RWPE1 (cell line): Measurements from ENCODE around the gene HTR7.
"Not testable (repeated sequence)": the region's sequence is repeated elsewhere in the genome, so short reads cannot be mapped to it uniquely, and the experiment has no call there.

Experiments used
- CTCF ChIA-PET: fragments of 350-600 bp; sonication (Branson Sonifier 250); formaldehyde crosslinking; extraction: SDS; loops from one replicate; lab custom pipeline; 2021; lab: Yijun Ruan, JAX
- POLR2A ChIA-PET: fragments of 400-600 bp; formaldehyde crosslinking; extraction: SDS; loops from one replicate; lab custom pipeline; 2020; ENCODE audit warnings: antibody characterized with exemption; ENCODE audit not compliant: low non-redundant PET; lab: Yijun Ruan, JAX
- DNase-seq: peaks from one replicate; pipeline ENCODE4 v3.0.0; 2012; ENCODE audit warnings: low spot score
- H3K27ac ChIP-seq: fragments of 450-650 bp; 2 replicates; pipeline ENCODE4 v1.5.1; 2017
- TF ChIP-seq, protein P1 (sequence below): fragments of 450-650 bp; conservative IDR thresholded peaks from 2 replicates; pipeline ENCODE4 v1.5.1; 2017; ENCODE audit warnings: low read depth, mild to moderate bottlenecking

The HTR7 gene

GRCh38 chr10:90817128-90817889 lies 40.5 kb downstream of the HTR7 start:
- DNase-seq, result peak; percentile 80
- TF ChIP-seq, protein P1, sequence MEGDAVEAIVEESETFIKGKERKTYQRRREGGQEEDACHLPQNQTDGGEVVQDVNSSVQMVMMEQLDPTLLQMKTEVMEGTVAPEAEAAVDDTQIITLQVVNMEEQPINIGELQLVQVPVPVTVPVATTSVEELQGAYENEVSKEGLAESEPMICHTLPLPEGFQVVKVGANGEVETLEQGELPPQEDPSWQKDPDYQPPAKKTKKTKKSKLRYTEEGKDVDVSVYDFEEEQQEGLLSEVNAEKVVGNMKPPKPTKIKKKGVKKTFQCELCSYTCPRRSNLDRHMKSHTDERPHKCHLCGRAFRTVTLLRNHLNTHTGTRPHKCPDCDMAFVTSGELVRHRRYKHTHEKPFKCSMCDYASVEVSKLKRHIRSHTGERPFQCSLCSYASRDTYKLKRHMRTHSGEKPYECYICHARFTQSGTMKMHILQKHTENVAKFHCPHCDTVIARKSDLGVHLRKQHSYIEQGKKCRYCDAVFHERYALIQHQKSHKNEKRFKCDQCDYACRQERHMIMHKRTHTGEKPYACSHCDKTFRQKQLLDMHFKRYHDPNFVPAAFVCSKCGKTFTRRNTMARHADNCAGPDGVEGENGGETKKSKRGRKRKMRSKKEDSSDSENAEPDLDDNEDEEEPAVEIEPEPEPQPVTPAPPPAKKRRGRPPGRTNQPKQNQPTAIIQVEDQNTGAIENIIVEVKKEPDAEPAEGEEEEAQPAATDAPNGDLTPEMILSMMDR, result no peak
- ChIA-PET CTCF (interaction anchor here (1.8 kb wide), 1 partner anchor 41 kb away, joined by 4 read pairs; the partner anchor contains the start of gene HTR7), POLR2A (no interaction called here)
- peak overlapping the region; percentile 57; the same call in 1 of the 2 replicates for H3K27ac ChIP-seq

- TF ChIP-seq, protein P1, result no peak
- ChIA-PET POLR2A (no interaction called here), CTCF (interaction anchor here (1.8 kb wide), 1 partner anchor 41 kb away, joined by 4 read pairs; the partner anchor contains the start of gene HTR7)
- no peak for DNase-seq
- H3K27ac ChIP-seq, result no peak overlapping the region; the same call in 1 of the 2 replicates
These were observed 41.4 kb downstream of the HTR7 start for GRCh38 chr10:90816466-90816865.

DNA sequence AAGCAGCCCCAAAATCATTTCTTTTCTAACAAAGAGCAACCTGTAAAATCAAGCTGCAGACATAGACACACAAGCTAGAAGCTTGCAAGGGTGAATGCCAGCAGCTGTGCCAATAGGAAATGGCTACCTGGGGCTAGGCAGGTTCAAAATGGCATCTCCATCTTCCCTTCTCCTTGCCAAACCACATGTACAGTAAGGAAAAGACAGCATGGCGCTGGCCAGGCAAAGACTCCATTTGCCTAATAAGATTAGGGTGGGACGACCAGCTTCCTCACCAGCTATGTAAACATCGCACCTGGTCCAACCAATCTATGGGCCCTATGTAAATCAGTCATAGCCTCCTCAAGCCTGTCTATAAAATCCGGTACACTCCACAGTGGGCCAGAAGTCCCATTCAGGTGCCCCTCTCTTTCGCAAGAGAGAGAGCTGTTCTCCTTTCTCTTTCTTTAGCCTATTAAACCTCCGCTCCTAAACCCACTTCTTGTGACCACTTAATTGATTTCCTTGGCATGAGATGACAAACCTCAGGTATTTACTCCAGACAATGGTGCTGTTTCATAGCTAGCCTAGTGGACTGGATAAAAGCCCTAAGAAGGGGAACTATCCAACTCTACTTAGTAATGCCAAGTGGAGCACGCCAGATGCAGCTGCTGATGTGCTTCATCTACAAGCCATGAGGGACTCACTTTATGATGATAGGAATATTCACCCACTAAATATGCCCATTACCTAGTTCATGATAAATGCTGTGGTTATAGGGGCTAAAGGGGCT lies 44.1 kb downstream of the HTR7 start:
- CTCF ChIA-PET, result interaction anchor here (0.6 to 0.7 kb wide), 4 partner anchors 27 to 1247 kb away, joined by 3 to 5 read pairs (median 3); no protein-coding TSS in a partner anchor
- POLR2A ChIA-PET, result no interaction called here
- TF ChIP-seq, protein P1, result no peak
- no peak for DNase-seq
- no peak overlapping the region for H3K27ac ChIP-seq

DNA sequence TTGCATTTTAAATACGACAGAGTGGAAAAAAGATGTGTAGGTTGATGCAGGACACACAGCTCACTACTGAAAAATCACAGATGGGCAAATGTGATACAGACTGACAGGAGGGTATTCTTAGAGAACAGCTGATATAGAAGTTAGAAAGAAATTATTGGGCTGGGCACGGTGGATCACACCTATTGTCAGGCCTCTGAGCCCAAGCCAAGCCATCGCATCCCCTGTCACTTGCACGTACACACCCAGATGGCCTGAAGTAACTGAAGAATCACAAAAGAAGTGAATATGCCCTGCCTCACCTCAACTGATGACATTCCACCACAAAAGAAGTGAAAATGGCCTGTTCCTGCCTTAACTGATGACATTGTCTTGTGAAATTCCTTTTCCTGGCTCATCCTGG lies 50.7 kb downstream of the HTR7 start:
- CTCF ChIA-PET, DNase-seq, H3K27ac ChIP-seq, POLR2A ChIA-PET: not testable (repeated sequence)

- CTCF ChIA-PET, result no interaction called here
- H3K27ac ChIP-seq, result no peak overlapping the region
- no peak for DNase-seq
- TF ChIP-seq, protein P1, result no peak
- POLR2A ChIA-PET, result no interaction called here
These were observed 51.2 kb downstream of the HTR7 start for GRCh38 chr10:90806677-90807076.

DNA sequence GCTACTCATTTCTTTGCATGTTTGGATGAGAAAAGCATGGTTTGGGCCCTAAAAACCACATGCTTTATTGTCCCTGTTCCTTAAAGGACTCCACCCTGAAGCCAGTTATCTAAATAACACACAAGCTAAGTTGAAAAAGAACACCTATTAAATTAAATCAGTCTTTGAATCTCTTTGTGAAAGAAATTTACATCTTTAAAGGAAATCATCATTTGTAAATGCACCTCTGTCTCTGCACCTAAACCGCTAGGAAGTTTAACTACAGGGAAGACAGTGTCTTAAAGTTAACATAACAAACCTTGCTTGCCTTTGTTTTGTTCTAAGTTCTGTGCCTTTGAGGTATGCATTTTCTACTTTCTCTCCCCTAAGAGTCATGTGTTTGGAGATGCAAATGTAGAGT lies 52.6 kb downstream of the HTR7 start:
- TF ChIP-seq, protein P1, result no peak
- ChIA-PET CTCF (interaction anchor here (0.7 to 2.2 kb wide), 2 partner anchors 18 to 19 kb away, joined by 3 to 7 read pairs; no protein-coding TSS in a partner anchor), POLR2A (no interaction called here)
- DNase-seq, result no peak
- H3K27ac ChIP-seq, result no peak overlapping the region
